ENCODE measurements around the gene CDC42BPB.

Gene CDC42BPB

DNA sequence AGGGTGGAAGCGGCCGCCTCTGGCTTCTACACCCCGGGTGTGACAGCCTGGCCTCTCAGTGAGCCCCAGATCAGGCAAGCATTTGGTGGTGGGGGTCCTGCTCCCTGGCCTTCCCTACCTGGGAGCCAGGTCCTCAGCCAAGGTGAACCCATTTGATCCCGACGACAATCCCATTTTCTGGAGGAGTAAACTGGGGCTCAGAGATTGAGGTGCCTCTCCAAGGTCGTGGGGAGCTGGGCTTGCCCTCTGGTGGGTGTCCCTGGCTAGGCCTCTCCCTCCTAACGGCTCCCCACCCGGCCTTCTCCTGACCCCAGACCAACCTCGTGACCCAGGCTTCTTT lies 34.5 kb upstream of the CDC42BPB start:
- TF ChIP-seq, protein P1, sequence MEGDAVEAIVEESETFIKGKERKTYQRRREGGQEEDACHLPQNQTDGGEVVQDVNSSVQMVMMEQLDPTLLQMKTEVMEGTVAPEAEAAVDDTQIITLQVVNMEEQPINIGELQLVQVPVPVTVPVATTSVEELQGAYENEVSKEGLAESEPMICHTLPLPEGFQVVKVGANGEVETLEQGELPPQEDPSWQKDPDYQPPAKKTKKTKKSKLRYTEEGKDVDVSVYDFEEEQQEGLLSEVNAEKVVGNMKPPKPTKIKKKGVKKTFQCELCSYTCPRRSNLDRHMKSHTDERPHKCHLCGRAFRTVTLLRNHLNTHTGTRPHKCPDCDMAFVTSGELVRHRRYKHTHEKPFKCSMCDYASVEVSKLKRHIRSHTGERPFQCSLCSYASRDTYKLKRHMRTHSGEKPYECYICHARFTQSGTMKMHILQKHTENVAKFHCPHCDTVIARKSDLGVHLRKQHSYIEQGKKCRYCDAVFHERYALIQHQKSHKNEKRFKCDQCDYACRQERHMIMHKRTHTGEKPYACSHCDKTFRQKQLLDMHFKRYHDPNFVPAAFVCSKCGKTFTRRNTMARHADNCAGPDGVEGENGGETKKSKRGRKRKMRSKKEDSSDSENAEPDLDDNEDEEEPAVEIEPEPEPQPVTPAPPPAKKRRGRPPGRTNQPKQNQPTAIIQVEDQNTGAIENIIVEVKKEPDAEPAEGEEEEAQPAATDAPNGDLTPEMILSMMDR (IDR thresholded peaks at IDR 0.05; ENCODE audit: low read depth, low read length): no peak
- DNase-seq (ENCODE audit: low read depth in 2 of 2): no peak
- H3K4me3 ChIP-seq (replicated peaks in 1 of 2; ENCODE audit: low read depth in 2 of 2, low read length in 2 of 2): peak overlapping the region; percentile 25 to 40

DNA sequence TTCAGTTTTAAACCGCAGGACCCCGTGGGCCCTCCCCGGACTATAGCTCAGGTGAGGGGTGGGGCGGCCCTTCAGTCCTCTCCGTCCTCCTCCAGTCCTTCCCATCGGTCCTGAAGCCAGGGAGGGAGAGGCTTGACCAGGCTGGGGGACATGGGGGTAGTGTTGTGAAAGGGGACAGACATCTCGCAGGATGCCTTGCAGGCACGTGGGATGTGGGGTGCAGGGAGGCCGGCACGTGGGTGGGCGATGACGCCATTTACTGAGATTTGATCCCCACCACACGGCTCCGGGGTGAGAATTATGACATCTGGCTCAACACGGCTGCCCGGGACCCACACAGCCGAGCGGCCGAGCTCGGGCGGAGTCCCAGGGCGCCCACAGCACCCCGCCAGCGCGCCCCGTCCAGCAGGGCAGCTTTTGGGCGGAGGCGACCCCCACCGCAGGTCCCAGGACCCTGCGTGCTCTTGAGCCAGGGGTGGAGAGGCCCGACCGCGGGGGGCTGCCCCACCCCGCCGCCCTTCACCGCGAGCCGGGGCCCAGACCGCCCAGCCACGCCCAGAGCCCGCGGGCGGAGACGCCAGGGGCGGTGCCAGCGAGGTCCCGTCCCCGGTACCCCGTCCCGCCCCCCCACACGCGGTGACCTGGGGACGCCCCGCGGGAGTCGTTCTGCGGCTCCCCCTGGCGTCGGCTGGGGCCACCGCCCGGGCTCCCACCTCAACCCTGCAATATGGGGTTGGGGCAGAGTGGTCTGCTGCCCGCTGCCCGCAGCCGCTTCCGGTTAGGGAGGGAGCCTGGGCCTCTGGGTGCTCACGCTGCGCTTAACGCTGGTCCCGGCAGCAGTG lies 33.9 kb upstream of the CDC42BPB start:
- TF ChIP-seq, protein P1 (IDR thresholded peaks at IDR 0.05; ENCODE audit: low read depth, low read length): peak; percentile 25
- DNase-seq (ENCODE audit: low read depth in 2 of 2): peak in 1 of 2 donors; percentile 46
- peak overlapping the region; percentile 25 to 40 for H3K4me3 ChIP-seq (replicated peaks in 1 of 2; ENCODE audit: low read depth in 2 of 2, low read length in 2 of 2)

DNA sequence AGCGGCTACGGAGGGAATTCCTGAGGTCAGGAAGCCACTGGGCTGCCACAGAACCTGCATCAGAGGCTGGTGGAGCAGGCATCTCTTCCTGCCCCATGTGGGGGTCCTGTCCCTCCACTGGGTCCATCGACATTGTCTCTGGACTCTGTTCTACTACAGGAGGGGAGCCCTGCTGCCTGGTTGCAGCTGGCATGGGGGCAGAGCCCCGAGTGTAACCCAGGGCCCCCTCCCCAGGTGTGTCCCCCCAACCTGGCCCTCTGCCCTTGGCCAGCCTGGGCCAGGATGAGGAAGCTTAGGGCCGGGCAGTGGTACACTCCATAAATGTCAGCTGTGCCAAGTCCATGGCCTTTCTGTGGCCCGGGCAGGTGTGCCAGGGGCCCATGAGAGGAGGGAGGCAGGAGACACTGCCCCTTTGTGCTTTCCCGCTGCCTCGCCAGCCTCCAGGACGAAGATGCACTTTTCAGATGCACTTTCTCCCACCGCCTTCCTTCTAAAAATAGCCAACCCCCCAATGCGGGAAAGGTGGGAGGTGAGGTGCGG lies 33.2 kb upstream of the CDC42BPB start:
- no peak for DNase-seq (ENCODE audit: low read depth in 2 of 2)
- TF ChIP-seq, protein P1 (IDR thresholded peaks at IDR 0.05; ENCODE audit: low read depth, low read length): no peak
- H3K4me3 ChIP-seq (replicated peaks in 1 of 2; ENCODE audit: low read depth in 2 of 2, low read length in 2 of 2): no peak overlapping the region

DNA sequence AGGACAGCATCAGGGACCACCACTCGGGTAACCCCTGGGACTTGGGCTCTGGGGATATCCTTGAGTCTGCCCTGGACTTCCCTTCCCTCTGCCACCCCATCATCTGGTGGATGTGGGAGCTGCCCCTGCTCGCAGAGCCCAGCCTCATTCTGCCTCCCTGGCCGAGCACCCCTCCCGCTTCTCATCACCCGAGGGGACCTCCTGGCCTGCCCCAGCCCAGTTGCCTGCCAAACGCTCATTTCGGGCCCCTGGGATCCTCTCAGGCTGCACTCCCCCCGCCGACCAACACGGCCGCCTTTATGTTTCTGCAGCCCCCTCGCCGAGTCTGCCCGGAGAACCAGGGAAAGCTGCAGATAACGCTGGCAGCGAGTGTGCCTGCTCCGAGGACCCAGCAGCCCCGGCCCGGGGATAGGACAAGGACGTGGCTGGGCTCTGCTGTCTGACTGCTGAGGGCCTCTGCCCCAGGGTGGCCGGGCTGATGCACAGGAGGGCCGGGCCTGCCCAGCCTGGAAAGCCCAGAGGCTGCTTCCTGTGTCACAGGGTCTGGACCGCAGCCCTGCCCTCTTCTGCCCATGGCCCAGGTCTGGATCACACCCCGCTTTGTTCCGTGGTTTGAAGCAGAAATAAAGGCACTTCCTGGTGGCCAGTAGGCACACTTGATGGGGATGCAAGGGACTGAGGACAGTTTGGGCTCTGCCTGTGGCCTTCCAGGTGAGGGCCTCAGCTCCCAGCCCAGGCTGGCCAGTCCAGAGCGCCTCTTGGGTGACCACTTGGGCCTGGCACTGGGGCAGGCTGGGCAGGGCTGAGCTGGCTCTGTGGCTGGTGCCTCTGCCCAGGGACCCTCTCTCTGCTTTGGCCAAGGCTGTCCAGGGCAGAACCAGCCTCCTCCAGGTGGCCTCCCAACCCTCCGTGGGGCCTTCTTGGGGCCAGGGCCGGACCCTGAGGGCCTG lies 32.3 kb upstream of the CDC42BPB start:
- TF ChIP-seq, protein P1 (IDR thresholded peaks at IDR 0.05; ENCODE audit: low read depth, low read length): no peak
- H3K4me3 ChIP-seq (replicated peaks in 1 of 2; ENCODE audit: low read depth in 2 of 2, low read length in 2 of 2): no peak overlapping the region
- no peak for DNase-seq (ENCODE audit: low read depth in 2 of 2)

DNA sequence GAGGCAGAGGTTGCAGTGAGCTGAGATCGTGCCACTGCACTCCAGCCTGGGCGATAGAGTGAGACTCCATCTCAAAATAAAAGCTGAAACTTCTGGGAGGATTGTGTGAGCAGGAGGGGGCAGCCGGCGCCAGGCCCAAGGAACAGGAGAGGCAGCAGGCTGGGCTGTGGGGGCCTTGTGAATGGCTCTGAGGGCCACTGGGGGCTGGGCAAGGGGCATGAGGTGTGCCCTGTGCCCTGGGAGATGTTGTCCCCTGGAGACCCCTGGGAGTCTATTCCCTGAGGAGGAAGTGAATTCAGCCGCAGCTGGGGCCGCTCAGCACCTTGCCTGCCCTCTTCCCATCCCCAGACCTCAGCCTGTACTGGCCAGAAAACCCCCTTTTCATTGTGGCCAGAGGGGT lies 31.6 kb upstream of the CDC42BPB start:
- no peak overlapping the region for H3K4me3 ChIP-seq (replicated peaks in 1 of 2; ENCODE audit: low read depth in 2 of 2, low read length in 2 of 2)
- TF ChIP-seq, protein P1 (IDR thresholded peaks at IDR 0.05; ENCODE audit: low read depth, low read length): no peak
- DNase-seq (ENCODE audit: low read depth in 2 of 2): no peak

DNA sequence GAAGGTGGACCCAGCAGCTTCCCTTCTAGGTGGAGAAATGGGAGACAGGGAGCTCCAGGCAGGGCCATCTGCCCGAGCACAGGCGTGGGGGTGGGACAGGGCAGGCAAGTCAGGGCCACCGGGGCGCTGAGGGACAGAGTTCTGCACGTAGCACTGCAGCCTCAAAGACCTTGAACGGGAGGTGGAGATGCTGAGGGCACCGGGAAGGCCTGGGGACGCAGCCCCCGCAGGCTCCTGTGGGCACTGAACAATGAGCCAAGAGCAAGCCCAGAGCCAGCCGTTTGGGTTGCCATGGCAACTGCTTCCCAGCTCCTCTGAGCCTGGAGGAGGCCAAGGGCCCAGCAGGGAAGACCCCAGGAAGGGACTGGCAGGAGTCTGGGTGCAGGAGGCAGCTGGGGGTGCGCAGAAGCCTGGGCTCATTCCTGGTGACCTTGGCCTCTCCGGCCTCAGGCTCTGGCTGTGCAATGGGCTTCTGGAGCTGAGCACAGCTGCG lies 30.0 kb upstream of the CDC42BPB start:
- no peak overlapping the region for H3K4me3 ChIP-seq (replicated peaks in 1 of 2; ENCODE audit: low read depth in 2 of 2, low read length in 2 of 2)
- TF ChIP-seq, protein P1 (IDR thresholded peaks at IDR 0.05; ENCODE audit: low read depth, low read length): no peak
- DNase-seq (ENCODE audit: low read depth in 2 of 2): no peak

Data from cardiac fibroblast (primary cell).